MG63 (cell line): ENCODE data around the gene RPL10A. TPM values are rescaled to one million over a fixed set of nuclear protein-coding genes. Genes with fewer than 3 reads are reported as not detected.
A peak's percentile ranks its signal among the peaks of the same experiment; 100 is the strongest.

ENCODE experiments used
- DNase-seq: peaks from one replicate; pipeline ENCODE4 v3.0.0-alpha.2; 2020
- H3K27me3 ChIP-seq: fragments of 250-450 bp; sonication (Bioruptor Pico); 2 replicates; pipeline ENCODE4 v1.5.1; 2020; ENCODE audit warnings: mild to moderate bottlenecking, moderate library complexity
- H3K36me3 ChIP-seq: fragments of 250-450 bp; sonication (Bioruptor Pico); 2 replicates; pipeline ENCODE4 v1.5.1; 2020; ENCODE audit warnings: mild to moderate bottlenecking, moderate library complexity
- H3K4me3 ChIP-seq: fragments of 250-450 bp; sonication (Bioruptor Pico); 2 replicates; pipeline ENCODE4 v1.5.1; 2020; ENCODE audit warnings: mild to moderate bottlenecking, moderate library complexity
- H3K9me3 ChIP-seq: fragments of 250-450 bp; sonication (Bioruptor Pico); 2 replicates; pipeline ENCODE4 v1.5.1; 2020; ENCODE audit warnings: mild to moderate bottlenecking, moderate library complexity
- total RNA-seq: library from RNA; depleted of rRNA; stranded (reverse); fragments of >200 nt; shearing (Covaris generic); gene quantifications from 2 replicates; pipeline ENCODE4 v1.2.3, GENCODE V29; 2014; ENCODE audit warnings: low replicate concordance

RPL10A gene
- total RNA-seq, 1 experiment from 2014 or later: 2,782 TPM

DNA sequence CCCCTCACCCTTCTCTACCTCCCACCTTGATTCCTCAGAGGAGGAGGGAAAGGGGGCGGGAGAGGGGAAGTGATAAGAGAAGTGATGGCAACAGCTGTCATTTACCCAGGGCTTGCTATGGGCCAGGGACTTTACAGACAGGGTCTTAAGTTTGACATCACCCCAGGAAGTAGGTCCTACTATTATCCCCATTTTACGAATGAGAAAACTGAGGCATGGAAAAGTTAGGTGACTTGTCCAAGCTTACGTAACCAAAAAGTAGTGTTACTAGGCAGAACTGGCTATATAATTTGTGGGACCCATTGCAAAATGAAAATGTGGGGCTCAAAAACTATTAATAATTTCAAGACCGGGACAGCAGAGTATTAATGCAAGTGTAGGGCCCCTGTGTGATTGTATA, 26.6 kb upstream of the RPL10A start:
- no peak overlapping the region for H3K4me3 ChIP-seq
- H3K27me3 ChIP-seq: no peaks in the 10 kb centered on the region
- DNase-seq: no peak
- H3K9me3 ChIP-seq: no peaks in the 10 kb centered on the region
- no peaks in the 10 kb centered on the region for H3K36me3 ChIP-seq

DNA sequence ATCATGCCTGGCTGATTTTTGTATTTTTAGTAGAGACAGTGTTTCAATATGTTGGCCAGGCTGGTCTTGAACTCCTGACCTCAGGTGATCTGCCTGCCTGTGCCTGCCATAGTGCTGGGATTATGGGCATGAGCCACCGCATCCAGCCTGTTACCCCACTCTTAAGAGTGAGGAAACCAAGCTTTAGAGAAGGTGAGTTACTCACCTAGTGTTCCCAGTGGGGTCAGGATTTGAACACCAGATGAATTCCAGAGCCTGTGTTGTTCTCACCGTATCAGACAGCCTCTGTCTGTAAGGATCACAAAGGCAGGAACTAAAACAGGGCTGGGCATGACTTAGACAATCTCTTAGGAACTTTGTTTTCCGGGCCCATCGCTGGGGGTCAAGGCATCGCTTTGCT, 25.5 kb upstream of the RPL10A start:
- Histone ChIP-seq H3K4me3 (no peak overlapping the region), H3K9me3 (no peaks in the 10 kb centered on the region), H3K36me3 (no peaks in the 10 kb centered on the region), H3K27me3 (no peaks in the 10 kb centered on the region)
- DNase-seq: no peak

DNA sequence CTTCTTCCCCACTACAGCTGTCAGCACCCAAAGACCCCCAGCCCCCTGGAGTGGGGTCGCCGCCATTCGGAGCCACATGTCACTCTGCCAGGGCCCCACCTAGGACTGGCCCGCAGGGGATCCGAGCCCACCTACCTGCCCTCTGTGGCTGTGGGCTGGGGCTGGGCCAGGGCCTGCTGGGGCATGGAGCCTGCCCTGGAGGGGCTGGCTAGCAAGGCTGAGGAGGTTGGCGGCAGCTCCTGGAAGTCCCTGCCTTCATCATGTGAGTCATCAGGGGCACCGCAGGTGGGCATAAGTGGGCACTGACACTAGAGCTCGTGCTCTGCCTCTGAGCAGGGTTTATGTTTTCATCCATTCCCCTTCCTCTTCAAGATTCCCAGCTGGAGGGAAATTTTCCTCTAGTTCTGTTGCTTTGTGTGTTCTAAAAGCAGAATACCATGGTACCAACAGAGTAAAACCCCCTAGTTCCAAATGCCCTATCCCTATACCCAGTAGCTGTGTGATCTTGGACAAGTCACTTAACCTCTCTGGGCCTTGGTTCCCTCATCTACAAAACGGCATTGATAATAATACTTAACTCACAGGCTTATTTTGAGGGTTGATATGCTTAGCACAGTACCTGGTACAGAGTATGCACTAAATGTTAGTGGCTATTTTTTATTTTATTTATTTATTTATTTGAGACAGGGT, 24.7 kb upstream of the RPL10A start:
- Histone ChIP-seq H3K27me3 (no peaks in the 10 kb centered on the region), H3K4me3 (no peak overlapping the region), H3K36me3 (no peaks in the 10 kb centered on the region), H3K9me3 (no peaks in the 10 kb centered on the region)
- peak; percentile 90 for DNase-seq

DNA sequence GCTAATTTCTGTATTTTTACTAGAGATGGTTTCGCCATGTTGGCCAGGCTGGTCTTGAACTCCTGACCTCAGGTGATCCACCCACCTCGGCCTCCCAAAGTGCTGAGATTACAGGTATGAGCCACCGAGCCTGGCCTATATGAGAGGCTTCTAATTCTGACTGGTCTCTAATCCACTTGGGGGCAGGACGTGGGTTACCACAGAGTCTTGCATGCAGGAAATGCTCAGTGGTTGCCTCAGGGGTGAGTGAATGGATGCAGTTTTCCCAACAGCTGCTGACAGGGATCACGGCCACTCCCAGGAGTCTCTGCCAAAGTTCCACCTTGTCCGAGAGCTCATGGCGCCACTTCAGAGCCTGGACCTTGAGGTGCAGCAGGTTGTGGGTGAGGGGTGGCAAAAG, 22.5 kb upstream of the RPL10A start:
- no peak for DNase-seq
- no peaks in the 10 kb centered on the region for H3K36me3 ChIP-seq
- no peaks in the 10 kb centered on the region for H3K9me3 ChIP-seq
- H3K27me3 ChIP-seq: no peaks in the 10 kb centered on the region
- H3K4me3 ChIP-seq: no peak overlapping the region

DNA sequence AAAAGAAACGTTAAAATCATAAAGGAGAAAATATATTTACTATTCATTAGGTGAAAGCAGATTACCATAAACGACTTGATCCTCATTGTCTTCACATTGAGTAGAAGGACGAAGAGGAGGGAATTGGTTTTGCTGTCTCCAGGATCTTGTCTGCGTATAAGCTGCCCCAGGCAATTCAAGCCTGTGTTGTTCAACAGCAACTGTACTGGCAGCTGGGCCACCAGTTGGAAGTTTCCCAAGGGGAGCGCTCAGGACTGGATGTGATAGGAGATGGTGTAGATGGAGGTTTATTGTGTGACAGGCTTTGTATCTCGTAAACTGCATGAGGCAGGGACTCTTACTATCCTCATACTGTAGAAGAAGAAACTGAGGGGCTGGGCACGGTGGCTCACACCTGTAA, 20.0 kb upstream of the RPL10A start:
- no peak for DNase-seq

DNA sequence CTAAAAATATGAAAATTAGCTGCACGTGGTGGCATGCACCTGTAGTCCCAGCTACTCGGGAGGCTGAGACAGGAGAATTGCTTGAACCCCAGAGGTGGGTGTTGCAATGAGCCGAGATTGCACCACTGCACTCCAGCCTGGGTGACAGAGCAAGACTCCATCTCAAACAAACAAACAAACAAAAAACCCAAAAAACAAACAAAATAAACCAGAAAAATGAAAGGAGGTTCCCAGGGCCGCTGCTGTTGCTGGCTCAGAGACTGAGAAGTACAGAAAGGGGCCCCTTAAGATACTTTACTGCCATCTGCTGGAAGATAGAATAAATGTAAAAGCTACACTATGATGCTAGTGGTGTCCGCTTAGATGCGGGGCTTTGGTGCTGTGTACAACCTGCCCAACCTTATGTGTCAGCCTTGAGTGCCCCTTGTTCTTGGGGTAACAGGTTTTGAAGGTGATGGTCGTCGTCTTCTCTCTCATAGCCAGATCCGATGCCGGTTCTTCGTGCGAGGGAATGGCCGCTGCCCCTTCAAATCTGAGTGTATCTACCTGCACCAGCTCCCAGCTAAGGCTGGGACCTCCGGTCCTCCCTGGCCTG, 18.8 kb upstream of the RPL10A start:
- no peak for DNase-seq
- Histone ChIP-seq H3K9me3 (no peaks in the 10 kb centered on the region), H3K27me3 (no peaks in the 10 kb centered on the region), H3K36me3 (no peaks in the 10 kb centered on the region), H3K4me3 (no peak overlapping the region)

More for the DNA sequence above, 20.0 kb upstream of the RPL10A start:
- H3K27me3 ChIP-seq: no peaks in the 10 kb centered on the region
- no peaks in the 10 kb centered on the region for H3K9me3 ChIP-seq
- H3K4me3 ChIP-seq: no peak overlapping the region
- H3K36me3 ChIP-seq: no peaks in the 10 kb centered on the region

DNA sequence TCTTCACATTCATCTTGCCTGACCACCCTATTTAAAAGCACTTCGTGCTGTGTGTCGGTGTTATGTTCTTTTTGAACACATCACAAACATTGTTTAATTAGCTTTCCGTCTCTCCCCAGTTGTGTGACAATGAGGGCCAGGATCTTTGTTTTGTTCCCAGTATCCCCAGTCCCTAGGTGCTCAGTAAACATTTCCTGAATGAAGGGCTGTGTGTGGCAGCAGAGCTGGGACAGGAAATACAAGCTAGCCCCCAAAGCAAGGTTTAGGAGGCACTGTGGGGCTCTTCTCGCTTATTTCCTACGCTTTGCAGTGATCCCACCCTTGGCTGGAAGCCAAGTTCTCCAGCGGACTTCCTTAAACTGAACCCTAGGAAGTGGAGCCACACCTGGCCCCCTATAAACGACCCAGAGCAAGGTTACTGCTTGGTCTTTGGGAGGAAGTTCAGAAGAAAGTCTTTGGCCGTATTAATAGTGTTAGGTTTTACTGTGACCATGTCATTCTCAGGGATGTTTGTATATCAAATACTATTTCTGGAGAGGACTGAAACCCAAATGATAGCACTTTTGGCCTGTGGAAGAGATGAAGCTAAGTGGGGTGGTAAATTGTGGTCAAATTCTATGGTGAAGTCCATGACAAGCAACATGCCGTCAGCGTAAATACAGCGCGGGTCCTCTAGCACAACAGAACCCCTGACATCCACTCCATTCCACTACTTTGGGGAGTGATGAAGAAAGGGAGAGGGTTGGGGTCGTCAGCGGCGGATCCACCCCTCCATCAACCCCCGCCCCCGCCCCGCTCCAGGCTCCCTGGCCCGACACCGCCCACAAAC, 16.6 kb upstream of the RPL10A start:
- DNase-seq: no peak
- H3K36me3 ChIP-seq: peaks cover 8% of the 10 kb centered on the region; the same call in 1 of the 2 replicates
- H3K27me3 ChIP-seq: no peaks in the 10 kb centered on the region
- no peaks in the 10 kb centered on the region for H3K9me3 ChIP-seq
- peak overlapping the region; percentile 62 for H3K4me3 ChIP-seq

DNA sequence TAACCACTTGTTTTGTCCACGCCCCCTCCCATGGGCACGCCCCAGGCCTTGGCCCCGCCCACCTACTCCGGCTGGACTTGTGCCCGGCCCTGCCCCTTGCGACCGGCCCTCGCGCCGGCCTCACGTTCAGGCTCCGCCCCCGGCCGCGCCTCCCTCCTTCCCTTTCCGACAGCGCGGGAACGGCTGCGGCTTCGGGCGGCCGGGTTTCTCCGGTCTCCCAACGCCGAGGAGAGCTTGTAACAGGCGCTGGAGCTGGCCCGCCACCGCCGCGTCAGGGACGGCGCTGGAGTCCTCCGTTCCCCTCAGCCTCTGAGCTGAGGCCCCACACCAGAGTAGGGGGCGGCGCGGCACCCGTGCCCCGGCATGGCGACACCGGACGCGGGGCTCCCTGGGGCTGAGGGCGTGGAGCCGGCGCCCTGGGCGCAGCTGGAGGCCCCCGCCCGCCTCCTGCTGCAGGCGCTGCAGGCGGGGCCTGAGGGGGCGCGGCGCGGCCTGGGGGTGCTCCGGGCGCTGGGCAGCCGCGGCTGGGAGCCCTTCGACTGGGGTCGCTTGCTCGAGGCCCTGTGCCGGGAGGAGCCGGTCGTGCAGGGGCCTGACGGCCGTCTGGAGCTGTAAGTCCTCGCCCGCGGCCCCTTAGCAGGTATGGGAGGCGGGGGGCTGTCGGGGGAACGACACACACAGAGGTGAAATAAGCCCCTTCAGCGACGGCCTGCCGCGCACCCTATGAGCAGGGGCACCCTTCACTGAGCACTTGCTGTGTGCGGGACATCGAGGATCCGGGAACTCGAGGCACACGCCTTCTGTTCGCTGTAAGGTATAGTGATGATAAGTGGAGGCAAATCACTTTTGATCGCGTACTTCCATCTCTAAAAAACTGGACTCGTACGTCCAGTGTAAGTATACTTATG, 15.8 kb upstream of the RPL10A start, which contains the start of gene FANCE:
TSS of gene FANCE (plus strand) at position 156 of the 908 bp plus-strand sequence. CDS start at position 364, 208 bp downstream.
- Histone ChIP-seq H3K36me3 (peaks cover 12% of the 10 kb centered on the region; the same call in 1 of the 2 replicates), H3K9me3 (no peaks in the 10 kb centered on the region), H3K27me3 (no peaks in the 10 kb centered on the region), H3K4me3 (peak within 1 kb of the TSS; percentile 62)
- peak; percentile 88 for DNase-seq

DNA sequence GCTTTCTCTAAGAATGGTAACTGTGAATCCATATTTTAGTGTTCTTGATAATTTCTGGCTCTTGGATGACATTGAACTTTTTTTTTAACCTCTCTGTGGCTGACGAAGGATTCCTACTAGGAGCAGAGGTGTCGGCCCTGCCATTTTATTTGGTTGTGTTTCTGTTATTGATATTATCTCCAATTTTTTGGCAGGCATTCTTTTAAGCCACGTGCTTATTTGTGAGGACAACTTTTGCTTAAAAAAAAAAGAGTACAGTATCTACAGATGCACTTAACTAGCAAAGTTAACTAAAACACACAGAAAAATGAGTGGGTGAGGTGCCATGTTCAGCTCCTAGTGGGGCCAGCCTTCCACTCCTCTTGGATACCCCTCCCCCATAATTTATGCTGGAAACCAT, 15.0 kb upstream of the RPL10A start:
- no peak for DNase-seq
- H3K9me3 ChIP-seq: no peaks in the 10 kb centered on the region
- H3K4me3 ChIP-seq: peak overlapping the region; percentile 62
- peaks cover 15% of the 10 kb centered on the region; the same call in 1 of the 2 replicates for H3K36me3 ChIP-seq
- H3K27me3 ChIP-seq: no peaks in the 10 kb centered on the region

DNA sequence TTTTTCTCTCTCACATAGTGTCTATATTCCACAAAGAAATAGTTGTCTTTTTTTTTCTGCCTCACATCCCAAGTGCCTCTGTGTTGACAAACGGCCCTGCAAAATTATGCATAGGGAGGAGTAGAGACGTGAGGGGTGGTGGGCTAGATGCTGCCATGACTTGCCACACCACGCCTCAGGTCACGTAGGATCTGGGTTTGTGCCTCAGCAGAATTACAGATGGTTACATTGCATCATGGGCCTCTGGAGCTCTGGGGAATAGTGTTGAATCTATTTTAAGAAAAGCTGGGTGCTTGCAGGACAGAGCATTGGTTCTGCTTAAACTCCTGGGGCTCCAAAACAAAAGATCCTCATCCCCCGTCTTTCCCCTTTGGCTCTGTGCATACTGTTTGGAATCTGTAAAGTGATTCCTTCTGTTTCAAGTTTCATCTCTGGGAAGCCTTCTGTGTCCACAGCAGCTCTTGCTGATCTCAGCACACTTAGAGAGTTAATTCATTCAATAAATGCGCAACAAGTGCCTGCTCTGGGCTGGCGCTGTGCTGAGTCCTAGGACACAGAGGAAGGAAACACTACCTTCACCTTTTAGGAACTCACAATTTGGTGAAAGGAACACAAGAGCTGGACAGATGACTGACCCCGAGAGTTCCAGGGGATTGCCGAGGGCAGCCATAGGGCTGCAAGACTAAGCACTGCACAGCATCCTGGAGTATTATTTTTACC, 13.7 kb upstream of the RPL10A start:
- DNase-seq: no peak
- Histone ChIP-seq H3K36me3 (peaks cover 18% of the 10 kb centered on the region), H3K27me3 (no peaks in the 10 kb centered on the region), H3K9me3 (no peaks in the 10 kb centered on the region), H3K4me3 (no peak overlapping the region)

DNA sequence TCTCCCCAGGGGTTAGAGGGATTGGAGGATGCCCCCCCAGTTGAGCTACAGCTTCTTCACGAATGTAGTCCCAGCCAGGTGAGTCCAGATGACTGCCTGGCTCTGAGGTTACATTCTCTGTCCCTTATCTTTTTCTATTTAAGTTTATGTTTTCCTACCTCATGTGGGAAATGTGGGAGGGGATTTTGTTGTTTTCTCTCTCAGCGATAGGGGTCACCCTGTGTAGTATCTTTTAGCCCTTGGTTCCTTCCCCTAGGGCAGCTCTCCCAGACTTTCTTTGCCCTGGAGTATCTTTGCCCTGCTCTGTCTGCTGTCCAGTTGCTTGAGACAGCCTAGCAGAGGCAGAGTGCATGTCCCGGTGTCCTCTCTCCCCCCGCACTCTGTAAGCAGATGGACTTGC, 10.3 kb upstream of the RPL10A start:
- H3K9me3 ChIP-seq: no peaks in the 10 kb centered on the region
- no peak for DNase-seq
- no peaks in the 10 kb centered on the region for H3K27me3 ChIP-seq
- H3K4me3 ChIP-seq: no peak overlapping the region
- H3K36me3 ChIP-seq: peaks cover 27% of the 10 kb centered on the region

DNA sequence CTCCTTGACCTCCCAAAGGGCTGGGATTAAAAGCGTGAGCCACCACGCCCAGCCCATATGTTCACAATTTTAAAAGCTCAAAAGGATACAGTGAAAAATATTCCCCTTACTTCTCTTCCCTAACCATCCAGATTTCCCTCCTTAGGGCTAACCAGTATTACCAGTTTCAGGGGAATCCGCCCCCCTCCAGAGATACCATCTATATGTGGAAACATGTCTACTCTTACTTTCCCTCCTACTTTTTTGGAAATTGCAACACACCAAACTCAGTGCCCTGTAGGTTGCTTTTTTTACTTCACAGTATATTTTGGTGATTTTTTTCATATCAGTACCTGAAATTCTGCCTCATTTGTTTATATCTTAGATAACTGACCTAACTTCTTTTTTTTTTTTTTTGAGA, 6.9 kb upstream of the RPL10A start:
- H3K4me3 ChIP-seq: no peak overlapping the region
- no peaks in the 10 kb centered on the region for H3K27me3 ChIP-seq
- no peak for DNase-seq
- H3K9me3 ChIP-seq: no peaks in the 10 kb centered on the region
- peaks cover 28% of the 10 kb centered on the region for H3K36me3 ChIP-seq

DNA sequence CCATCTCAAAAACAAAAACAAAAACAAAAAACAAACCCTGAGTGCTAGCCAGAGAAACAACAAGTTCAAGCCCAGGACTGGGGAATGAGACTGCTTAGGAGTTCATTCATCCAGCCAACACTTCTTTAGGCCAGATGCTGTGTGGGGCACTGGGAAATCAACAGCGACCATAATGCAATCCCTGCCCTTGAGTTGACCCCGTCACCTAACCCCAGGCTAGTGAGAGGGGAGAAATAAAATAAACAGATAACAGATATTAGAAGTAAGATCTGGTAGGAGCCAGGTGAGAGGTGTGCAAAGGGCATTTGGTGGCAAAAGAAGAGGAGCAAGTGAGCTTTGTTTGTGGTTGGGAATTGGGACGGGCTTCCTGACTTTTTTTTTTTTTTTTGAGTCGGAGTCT, 4.9 kb upstream of the RPL10A start:
- H3K27me3 ChIP-seq: no peaks in the 10 kb centered on the region
- H3K9me3 ChIP-seq: no peaks in the 10 kb centered on the region
- no peak overlapping the region for H3K4me3 ChIP-seq
- peaks cover 27% of the 10 kb centered on the region for H3K36me3 ChIP-seq
- no peak for DNase-seq

DNA sequence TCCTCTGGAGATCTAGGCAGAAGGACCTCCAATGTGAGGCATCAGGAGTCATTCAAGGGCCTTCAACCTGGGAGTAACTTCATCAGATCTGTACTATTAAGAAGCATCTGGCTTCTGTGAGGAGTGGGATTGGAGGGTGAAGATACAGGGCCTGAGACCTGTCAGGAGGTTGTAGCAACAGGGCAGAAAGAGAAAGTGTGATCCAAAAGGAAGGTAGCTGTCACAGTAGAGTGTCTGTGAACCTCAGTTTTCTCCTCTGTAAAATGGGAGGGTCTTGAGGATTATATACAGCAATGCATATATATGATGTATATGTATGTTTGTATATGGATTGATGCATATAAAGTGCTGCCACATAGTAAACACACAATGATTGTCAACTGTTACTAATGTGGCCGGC, 2.6 kb upstream of the RPL10A start:
- H3K4me3 ChIP-seq: no peak overlapping the region
- no peak for DNase-seq
- H3K9me3 ChIP-seq: 0 out of 2 replicates have a peak, but pooled peaks cover 2% of the 10 kb centered on the region
- H3K27me3 ChIP-seq: no peaks in the 10 kb centered on the region
- peaks cover 45% of the 10 kb centered on the region for H3K36me3 ChIP-seq

DNA sequence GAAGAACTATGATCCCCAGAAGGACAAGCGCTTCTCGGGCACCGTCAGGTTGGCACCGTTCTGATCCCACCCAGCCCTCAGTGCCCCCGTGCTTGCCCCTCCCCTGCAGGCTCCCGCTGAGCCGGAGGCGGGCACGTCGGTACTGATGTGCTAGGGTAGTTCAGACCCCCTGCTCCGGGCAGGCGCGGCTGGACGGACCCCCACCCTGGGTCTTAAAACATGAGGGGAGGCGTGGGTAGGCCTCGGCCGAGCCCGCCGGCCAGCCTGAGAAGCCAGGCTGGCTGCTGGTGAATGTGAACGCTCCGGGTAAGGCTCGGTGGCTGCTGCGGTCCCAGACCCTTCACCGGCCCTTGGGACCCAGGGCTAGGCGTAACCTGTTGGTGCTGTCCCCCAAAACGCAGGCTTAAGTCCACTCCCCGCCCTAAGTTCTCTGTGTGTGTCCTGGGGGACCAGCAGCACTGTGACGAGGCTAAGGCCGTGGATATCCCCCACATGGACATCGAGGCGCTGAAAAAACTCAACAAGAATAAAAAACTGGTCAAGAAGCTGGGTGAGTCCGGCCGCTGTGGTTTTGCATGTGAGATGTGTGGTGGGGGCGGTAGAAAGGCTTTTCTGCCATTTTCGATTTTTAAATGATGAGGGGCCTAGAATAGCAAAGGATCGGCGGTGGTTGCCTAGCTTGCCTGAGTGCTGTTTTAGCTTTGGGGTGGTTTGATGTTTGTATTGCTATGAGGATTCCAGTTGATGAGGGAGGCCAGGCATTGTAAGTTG, 964 bp downstream of the RPL10A start:
- H3K4me3 ChIP-seq: peak overlapping the region; percentile 97
- H3K36me3 ChIP-seq: peaks cover 53% of the 10 kb centered on the region
- no peaks in the 10 kb centered on the region for H3K27me3 ChIP-seq
- 0 out of 2 replicates have a peak, but pooled peaks cover 2% of the 10 kb centered on the region for H3K9me3 ChIP-seq
- peak; percentile 54 for DNase-seq
